NCI-H2171 treated with DMSO at 0.1 percent for 48 hours (cell line): Measurements from ENCODE around the gene OR5D14.

Experiments
- DNase-seq: peaks from one replicate; lab custom pipeline; 2025; lab: John Stamatoyannopoulos, UW

Gene OR5D14

GRCh38 chr11:55795256-55795655 lies at the start of gene OR5D14:
OR5D14 (plus strand) TSS chr11:55795556; CDS start chr11:55795556, 0 bp downstream.
- no peak for DNase-seq

- DNase-seq = no peak
These were observed 22.2 kb upstream of the OR5D14 start, which contains the start of gene OR5D13 for GRCh38 chr11:55773138-55773537. OR5D13 (plus strand) TSS chr11:55773438; CDS start chr11:55773438, 0 bp downstream.

- no peak for DNase-seq
These were observed 3.8 kb upstream of the OR5D14 start for GRCh38 chr11:55791606-55792005.

- no peak for DNase-seq
These were observed 2.0 kb upstream of the OR5D14 start for GRCh38 chr11:55793321-55793720.

- DNase-seq = no peak
These were observed 10.9 kb downstream of the OR5D14 start for GRCh38 chr11:55806248-55806647.

GRCh38 chr11:55811067-55811466 lies 15.7 kb downstream of the OR5D14 start, which contains the start of gene OR5L1:
OR5L1 (plus strand) TSS chr11:55811367; CDS start chr11:55811467, 100 bp downstream.
- DNase-seq = no peak

GRCh38 chr11:55819330-55819729 lies 24.0 kb downstream of the OR5D14 start, which contains the start of gene OR5D18:
OR5D18 (plus strand) TSS chr11:55819630; CDS start chr11:55819630, 0 bp downstream.
- DNase-seq = no peak

GRCh38 chr11:55826919-55827318 lies 31.6 kb downstream of the OR5D14 start, which contains the start of gene OR5L2:
OR5L2 (plus strand) TSS chr11:55827219; CDS start chr11:55827219, 0 bp downstream.
- no peak for DNase-seq

- no peak for DNase-seq
These were observed 43.1 kb downstream of the OR5D14 start, which contains the start of gene OR5D16 for GRCh38 chr11:55838452-55838851. OR5D16 (plus strand) TSS chr11:55838752; CDS start chr11:55838752, 0 bp downstream.
